Adrenal gland (tissue), 12 donors: ENCODE results near the gene SLC26A5. TPM values are rescaled to one million over a fixed set of nuclear protein-coding genes. Genes with fewer than 3 reads are reported as not detected.
A peak's percentile ranks its signal among the peaks of the same experiment; 100 is the strongest.

Experiments
- DNase-seq, 7 donors: peaks; one replicate each; pipeline ENCODE4 v3.0.0-alpha.2; 2019 to 2020
- H3K27ac ChIP-seq, 5 donors: fragments of 200-600 bp; sonication (generic) in 4 of 5; 1 replicate in 3 of 5; 2 replicates in 2 of 5; pipeline versions ENCODE4 v1.5.1 to v1.8.0; 2016 to 2020; ENCODE audit warnings: mild to moderate bottlenecking in 1 of 5
- H3K27me3 ChIP-seq: fragments of 200-600 bp; 2 replicates; pipeline ENCODE4 v1.8.0; 2021
- H3K36me3 ChIP-seq, 2 donors: fragments of 200-600 bp; replicated peaks in 1 of 2; 1 replicate in 1 of 2; 2 replicates in 1 of 2; pipeline versions ENCODE4 v1.5.1 to v1.8.0; 2018 to 2022
- H3K4me1 ChIP-seq, 2 donors: fragments of 200-600 bp; replicated peaks in 1 of 2; 1 replicate in 1 of 2; 2 replicates in 1 of 2; pipeline versions ENCODE4 v1.5.1 to v1.8.0; 2018 to 2021
- H3K4me3 ChIP-seq, 4 donors: fragments of 200-600 bp; sonication (generic) in 3 of 4; one replicate each; pipeline ENCODE4 v1.5.1; 2016 to 2018
- H3K9me3 ChIP-seq, 3 donors: fragments of 200-600 bp; sonication (generic) in 1 of 3; replicated peaks in 1 of 3; 1 replicate in 2 of 3; 2 replicates in 1 of 3; pipeline versions ENCODE4 v1.5.1 to v1.8.0; 2016 to 2021
- CTCF ChIP-seq, 6 experiments: fragments of 450-650 bp in 4 of 6; fragments of 200-600 bp in 2 of 6; sonication (generic) in 1 of 6; IDR thresholded peaks; 1 replicate in 5 of 6; 2 replicates in 1 of 6; pipeline versions ENCODE4 v1.5.1 to v1.8.0; 2016 to 2021; ENCODE audit warnings: antibody characterized with exemption in 6 of 6, mild to moderate bottlenecking in 2 of 6, moderate library complexity in 1 of 6
- POLR2A ChIP-seq, 2 donors: fragments of 450-650 bp; IDR thresholded peaks; one replicate each; pipeline ENCODE4 v1.6.1; 2017; ENCODE audit warnings: antibody characterized with exemption in 2 of 2, mild to moderate bottlenecking in 2 of 2, moderate library complexity in 1 of 2
- WGBS, 4 donors: extraction: QIAGEN DNeasy Blood & Tissue Kit in 2 of 4; methylation state at CpG; one replicate each; pipeline versions ENCODE4 v1.1.5 to v1.1.7; 2013 to 2017; 5-methylcytosine and 5-hydroxymethylcytosine counted together
- intact Hi-C, 2 donors: fragments of 100-400 bp; cut with DNase I; formaldehyde crosslinking; loops; one replicate each; pipeline versions ENCODE4 v1.14.1 to v1.15.0; 2022 to 2023
- polyA plus RNA-seq, 3 donors: library from polyadenylated mRNA; stranded (reverse); fragments of 200-250 nt in 2 of 3; fragments of 350-450 nt in 1 of 3; fragmentation: Illumina TruSeq in 1 of 3; extraction: RNeasy Lipid Tissue Mini Kit (QIAGEN cat#74804) in 1 of 3; gene quantifications; one replicate each; pipeline ENCODE4 v1.2.3, GENCODE V29; 2013 to 2014
- total RNA-seq, 9 donors: library from RNA; depleted of rRNA in 4 of 9; stranded (reverse); fragments of >200 nt in 4 of 9; fragments of 120-200 nt in 1 of 9; fragmentation: NEBNext Ultra II Directional in 1 of 9; extraction: Animal tissue kit (Norgen Biotek cat#: 25700) in 1 of 9; gene quantifications; one replicate each; pipeline versions ENCODE4 v1.1.0 to v1.2.4, GENCODE V29; 2013 to 2023
- donor health status: healthy with polysubstance abuse.
- donor health status: Bipolar disorder and iron deficiency.
- donor health status: DM: yes; HTN: yes; CAD: no.
- donor health status: DM: no; HTN: no; CAD: no.
- donor health status: DM: no; HTN: no; CAD: no.
- donor health status: DM: yes; HTN: yes; CAD: no.

SLC26A5 gene
- total and polyA plus RNA-seq, 12 donors, result 0.14 to 0.56 (median 0.34) TPM; not detected in 3

DNA sequence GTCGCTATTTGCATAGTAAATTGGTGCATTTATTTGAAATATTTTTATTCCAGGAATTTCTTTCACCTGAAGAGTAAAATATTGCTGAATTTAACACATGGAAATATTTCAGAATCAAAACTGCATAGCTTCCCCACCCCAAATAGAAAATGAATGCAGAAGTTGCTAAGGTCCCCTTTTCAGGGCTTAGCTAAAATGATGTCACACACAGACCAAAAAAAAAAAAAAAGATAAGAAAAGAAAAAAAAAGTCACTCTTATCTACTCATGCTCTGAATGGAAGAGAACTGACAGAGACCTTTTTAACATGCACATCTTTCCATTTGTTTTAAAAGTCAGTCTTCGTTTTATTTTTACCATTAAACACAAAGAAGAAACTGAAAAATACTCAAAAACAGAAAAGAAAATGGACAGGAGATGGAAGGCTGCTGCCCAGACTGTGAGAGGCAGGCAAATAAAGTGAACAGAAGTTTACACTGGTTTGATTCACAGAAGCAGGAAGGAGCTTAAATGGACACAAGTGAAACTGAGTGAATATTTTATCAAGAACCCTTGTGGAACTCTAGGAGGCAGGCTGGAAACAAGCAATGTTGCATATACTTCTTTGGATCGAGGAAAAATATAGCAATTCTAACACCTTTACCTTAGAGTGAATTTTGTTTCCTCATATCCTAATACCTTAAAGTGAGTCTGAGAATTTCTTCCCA is 66.6 kb downstream of the SLC26A5 start:
- WGBS, 4 donors, result 56 to 67% (median 64%) methylated on average over 3 of the region's 3 CpGs
- no peak for TF ChIP-seq POLR2A (IDR thresholded peaks at IDR 0.05)
- TF ChIP-seq CTCF (IDR thresholded peaks at IDR 0.05), result no peak
- no peaks in the 10 kb centered on the region for H3K9me3 ChIP-seq
- no peaks in the 10 kb centered on the region for H3K36me3 ChIP-seq
- DNase-seq, result no peak
- H3K4me1 ChIP-seq, result no peaks in the 10 kb centered on the region
- no peak overlapping the region for H3K4me3 ChIP-seq
- intact Hi-C loops, result no loop called here
- no peaks in the 10 kb centered on the region for H3K27me3 ChIP-seq
- no peak overlapping the region for H3K27ac ChIP-seq

GRCh38 chr7:103373866-103374643 is 72.0 kb downstream of the SLC26A5 start:
- H3K9me3 ChIP-seq, result no peaks in the 10 kb centered on the region
- H3K36me3 ChIP-seq, result peaks cover 0 to 8% of the 10 kb centered on the region in 2 donors
- no peaks in the 10 kb centered on the region for H3K27me3 ChIP-seq
- intact Hi-C loops, result no loop called here
- no peak overlapping the region for H3K4me3 ChIP-seq
- no peaks in the 10 kb centered on the region for H3K4me1 ChIP-seq
- DNase-seq, result no peak
- H3K27ac ChIP-seq, result no peak overlapping the region
- TF ChIP-seq POLR2A (IDR thresholded peaks at IDR 0.05), result no peak
- no peak for TF ChIP-seq CTCF (IDR thresholded peaks at IDR 0.05)
- 54 to 60% (median 59%) methylated on average over 6 of the region's 6 CpGs for WGBS, 4 donors

DNA sequence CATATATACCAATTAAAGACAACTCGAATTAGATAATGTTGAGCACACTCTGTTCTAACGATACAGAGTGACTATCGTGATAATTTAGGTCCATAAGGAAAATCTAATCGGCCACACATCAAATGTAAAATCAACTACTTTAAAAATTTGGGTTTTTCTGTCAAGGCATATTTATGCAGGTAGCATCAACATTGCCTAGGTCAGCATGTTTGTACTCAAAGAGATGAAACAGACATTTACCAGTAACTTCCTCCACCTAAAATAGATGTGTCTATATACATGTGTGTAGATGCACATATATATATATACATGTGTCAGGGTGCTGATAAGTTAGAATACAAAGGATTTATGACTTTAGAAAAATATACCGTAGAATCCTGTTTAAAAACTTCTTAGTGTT is 76.6 kb downstream of the SLC26A5 start:
- no peaks in the 10 kb centered on the region for H3K4me1 ChIP-seq
- TF ChIP-seq POLR2A (IDR thresholded peaks at IDR 0.05), result no peak
- no peak for TF ChIP-seq CTCF (IDR thresholded peaks at IDR 0.05)
- no peak overlapping the region for H3K4me3 ChIP-seq
- no peaks in the 10 kb centered on the region for H3K27me3 ChIP-seq
- 93 to 96% (median 94%) methylated on average over 5 of the region's 5 CpGs for WGBS, 4 donors
- H3K36me3 ChIP-seq, result peaks cover 0 to 55% of the 10 kb centered on the region in 2 donors
- intact Hi-C loops, result loop anchor here in 1 of 2 donors (5.0 kb wide), 1 partner anchor 62 kb away; no protein-coding TSS in a partner anchor
- no peak for DNase-seq
- no peak overlapping the region for H3K27ac ChIP-seq
- H3K9me3 ChIP-seq, result no peaks in the 10 kb centered on the region

- no peak for DNase-seq
- 27 to 45% (median 45%) methylated on average over 1 of the region's 1 CpG for WGBS, 4 donors
- TF ChIP-seq CTCF (IDR thresholded peaks at IDR 0.05) (no peak), POLR2A (IDR thresholded peaks at IDR 0.05) (no peak)
- H3K4me1 ChIP-seq, result peaks cover 8 to 44% of the 10 kb centered on the region in 2 donors
- intact Hi-C loops, result no loop called here
- no peak overlapping the region for H3K27ac ChIP-seq
- peak overlapping the region in 1 of 4 donors; percentile 2 for H3K4me3 ChIP-seq
- no peaks in the 10 kb centered on the region for H3K9me3 ChIP-seq
- peaks cover 0 to 19% of the 10 kb centered on the region in 2 donors for H3K36me3 ChIP-seq
- H3K27me3 ChIP-seq, result no peaks in the 10 kb centered on the region
Observed at GRCh38 chr7:103349805-103350204, 96.2 kb downstream of the SLC26A5 start.
